Measurements from ENCODE around the gene SPATA31C1. TPM values are rescaled to one million over a fixed set of nuclear protein-coding genes. Genes with fewer than 3 reads are reported as not detected.

SPATA31C1 gene
- total RNA-seq, 2 experiments from 2014 or later = not detected

- H3K4me3 Mint-ChIP-seq = no peak overlapping the region
Observed at GRCh38 chr9:87889065-87889881, 28.5 kb upstream of the SPATA31C1 start.

GRCh38 chr9:87889882-87890252 lies 27.9 kb upstream of the SPATA31C1 start:
- CTCF ChIA-PET = no interaction called here
- no peak for DNase-seq
- POLR2A ChIA-PET = no interaction called here
- no peak overlapping the region for H3K4me3 Mint-ChIP-seq
- TF ChIP-seq CTCF (IDR thresholded peaks at IDR 0.05) = no peak
- no peak overlapping the region for H3K27ac Mint-ChIP-seq
- intact Hi-C loops (cut with micrococcal nuclease) = no loop called here
- no peak for ATAC-seq
- H3K4me1 Mint-ChIP-seq (ENCODE audit: low read depth) = no peaks in the 10 kb centered on the region
- H3K27me3 Mint-ChIP-seq = peaks cover 3% of the 10 kb centered on the region
- no peaks in the 10 kb centered on the region for H3K36me3 Mint-ChIP-seq (ENCODE audit: low read depth)
- no peaks in the 10 kb centered on the region for H3K9me3 Mint-ChIP-seq

More at GRCh38 chr9:87889065-87889881, 28.5 kb upstream of the SPATA31C1 start:
- intact Hi-C loops (cut with micrococcal nuclease) = no loop called here
- DNase-seq (no peak), ATAC-seq (no peak)
- Mint-ChIP-seq H3K4me1 (ENCODE audit: low read depth) (no peaks in the 10 kb centered on the region), H3K36me3 (ENCODE audit: low read depth) (no peaks in the 10 kb centered on the region), H3K27ac (no peak overlapping the region), H3K9me3 (no peaks in the 10 kb centered on the region), H3K27me3 (no peaks in the 10 kb centered on the region)
- CTCF ChIA-PET = no interaction called here
- POLR2A ChIA-PET = no interaction called here
- TF ChIP-seq CTCF (IDR thresholded peaks at IDR 0.05) = no peak

GRCh38 chr9:87890837-87891236 lies 26.9 kb upstream of the SPATA31C1 start:
- intact Hi-C loops (cut with micrococcal nuclease) = no loop called here
- Mint-ChIP-seq H3K4me1 (ENCODE audit: low read depth) (no peaks in the 10 kb centered on the region), H3K36me3 (ENCODE audit: low read depth) (no peaks in the 10 kb centered on the region), H3K27ac (no peak overlapping the region), H3K4me3 (no peak overlapping the region), H3K9me3 (no peaks in the 10 kb centered on the region), H3K27me3 (peaks cover 8% of the 10 kb centered on the region)
- CTCF ChIA-PET = interaction anchor here (1.0 kb wide), 1 partner anchor 59 kb away, joined by 4 read pairs; no protein-coding TSS in a partner anchor
- TF ChIP-seq CTCF (IDR thresholded peaks at IDR 0.05) = no peak
- POLR2A ChIA-PET = no interaction called here
- ATAC-seq (no peak), DNase-seq (no peak)

- Mint-ChIP-seq H3K36me3 (ENCODE audit: low read depth) (no peaks in the 10 kb centered on the region), H3K9me3 (no peaks in the 10 kb centered on the region), H3K27me3 (peaks cover 9% of the 10 kb centered on the region), H3K4me3 (no peak overlapping the region), H3K4me1 (ENCODE audit: low read depth) (no peaks in the 10 kb centered on the region), H3K27ac (no peak overlapping the region)
- no peak for ATAC-seq
- intact Hi-C loops (cut with micrococcal nuclease) = no loop called here
- POLR2A ChIA-PET = no interaction called here
- no peak for TF ChIP-seq CTCF (IDR thresholded peaks at IDR 0.05)
- CTCF ChIA-PET = interaction anchor here (1.0 kb wide), 1 partner anchor 58 kb away, joined by 4 read pairs; no protein-coding TSS in a partner anchor
- no peak for DNase-seq
Observed at GRCh38 chr9:87891754-87892153, 26.0 kb upstream of the SPATA31C1 start.

- intact Hi-C loops (cut with micrococcal nuclease) = no loop called here
- no peak overlapping the region for H3K27ac Mint-ChIP-seq
- no peaks in the 10 kb centered on the region for H3K4me1 Mint-ChIP-seq (ENCODE audit: low read depth)
- CTCF ChIA-PET = no interaction called here
- ATAC-seq (no peak), DNase-seq (no peak)
- TF ChIP-seq CTCF (IDR thresholded peaks at IDR 0.05) = no peak
- POLR2A ChIA-PET = no interaction called here
- H3K27me3 Mint-ChIP-seq = peaks cover 9% of the 10 kb centered on the region
- no peak overlapping the region for H3K4me3 Mint-ChIP-seq
- H3K36me3 Mint-ChIP-seq (ENCODE audit: low read depth) = no peaks in the 10 kb centered on the region
- peaks cover 3% of the 10 kb centered on the region for H3K9me3 Mint-ChIP-seq
Observed at GRCh38 chr9:87892956-87893355, 24.8 kb upstream of the SPATA31C1 start.
